ENCODE results near the gene TMEM250.

DNA sequence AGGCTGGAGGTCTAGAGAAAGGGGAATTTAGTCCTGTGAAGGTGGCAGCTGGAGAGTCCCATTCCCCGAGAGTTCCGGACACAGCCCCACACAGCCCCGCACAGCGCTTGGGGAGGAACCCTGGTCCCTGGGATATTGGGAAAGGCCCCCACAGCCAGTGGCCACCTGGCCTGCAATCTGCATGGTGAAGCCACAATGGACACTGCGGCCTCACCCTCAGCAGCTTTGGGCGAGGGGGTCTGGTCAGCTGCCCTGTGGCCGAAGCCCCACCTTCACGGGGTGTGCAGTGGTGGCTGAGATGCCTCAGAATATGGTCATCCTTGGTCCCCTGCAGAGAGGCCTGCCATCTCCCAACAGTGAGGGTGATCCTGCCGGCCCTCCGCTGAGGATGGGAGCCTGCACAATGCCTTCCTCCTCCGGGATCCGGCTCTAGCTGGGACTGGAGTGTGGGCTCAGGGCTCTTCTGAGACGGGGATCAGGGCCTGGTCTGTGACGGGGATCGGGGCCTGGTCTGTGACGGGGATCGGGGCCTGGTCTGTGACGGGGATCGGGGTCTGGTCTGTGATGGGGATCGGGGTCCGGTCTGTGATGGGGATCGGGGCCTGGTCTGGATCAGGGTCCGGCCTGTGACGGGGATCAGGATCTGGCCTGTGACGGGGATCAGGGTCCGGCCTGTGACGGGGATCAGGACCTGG lies 33.3 kb upstream of the TMEM250 start:
- TF ChIP-seq, protein P1, sequence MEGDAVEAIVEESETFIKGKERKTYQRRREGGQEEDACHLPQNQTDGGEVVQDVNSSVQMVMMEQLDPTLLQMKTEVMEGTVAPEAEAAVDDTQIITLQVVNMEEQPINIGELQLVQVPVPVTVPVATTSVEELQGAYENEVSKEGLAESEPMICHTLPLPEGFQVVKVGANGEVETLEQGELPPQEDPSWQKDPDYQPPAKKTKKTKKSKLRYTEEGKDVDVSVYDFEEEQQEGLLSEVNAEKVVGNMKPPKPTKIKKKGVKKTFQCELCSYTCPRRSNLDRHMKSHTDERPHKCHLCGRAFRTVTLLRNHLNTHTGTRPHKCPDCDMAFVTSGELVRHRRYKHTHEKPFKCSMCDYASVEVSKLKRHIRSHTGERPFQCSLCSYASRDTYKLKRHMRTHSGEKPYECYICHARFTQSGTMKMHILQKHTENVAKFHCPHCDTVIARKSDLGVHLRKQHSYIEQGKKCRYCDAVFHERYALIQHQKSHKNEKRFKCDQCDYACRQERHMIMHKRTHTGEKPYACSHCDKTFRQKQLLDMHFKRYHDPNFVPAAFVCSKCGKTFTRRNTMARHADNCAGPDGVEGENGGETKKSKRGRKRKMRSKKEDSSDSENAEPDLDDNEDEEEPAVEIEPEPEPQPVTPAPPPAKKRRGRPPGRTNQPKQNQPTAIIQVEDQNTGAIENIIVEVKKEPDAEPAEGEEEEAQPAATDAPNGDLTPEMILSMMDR (IDR thresholded peaks at IDR 0.05; ENCODE audit: low read depth, low read length) = no peak
- no peak for TF ChIP-seq POLR2A (IDR thresholded peaks at IDR 0.05; ENCODE audit: extremely low read depth, insufficient read length)
